MCF 10A (cell line): ENCODE data around the gene TARP.

Experiments
- BruUV-seq: library from RNA; stranded (reverse); fragments of 400-500 nt; replicated peaks from 2 replicates; lab custom pipeline; 2021; lab: Mats Ljungman, UMichigan
- CTCF ChIA-PET: fragments of 300-600 bp; sonication (Branson Sonifier 250); formaldehyde crosslinking; extraction: SDS; loops from one replicate; lab custom pipeline; 2021; ENCODE audit warnings: antibody characterized with exemption, inconsistent platforms; lab: Yijun Ruan, JAX
- POLR2A ChIA-PET: fragments of 300-600, 350-650 bp; sonication (Branson Sonifier 250); formaldehyde crosslinking; extraction: SDS; loops from one replicate; lab custom pipeline; 2020; ENCODE audit warnings: antibody characterized with exemption, inconsistent platforms; lab: Yijun Ruan, JAX
- DNase-seq: peaks from one replicate; pipeline ENCODE4 v3.0.0-alpha.2; 2018; ENCODE audit not compliant: unreplicated experiment
- H3K27ac Mint-ChIP-seq: one replicate; pipeline ENCODE4 v1.8.0; 2022; ENCODE audit warnings: mild to moderate bottlenecking, low read depth, mixed read lengths; ENCODE audit not compliant: unreplicated experiment
- H3K27me3 Mint-ChIP-seq: one replicate; pipeline ENCODE4 v1.8.0; 2022; ENCODE audit warnings: mixed read lengths; ENCODE audit not compliant: insufficient read depth, unreplicated experiment
- H3K36me3 Mint-ChIP-seq: one replicate; pipeline ENCODE4 v1.8.0; 2022; ENCODE audit warnings: mild to moderate bottlenecking, moderate library complexity, mixed read lengths; ENCODE audit not compliant: insufficient read depth, unreplicated experiment
- H3K4me1 Mint-ChIP-seq: one replicate; pipeline ENCODE4 v1.8.0; 2022; ENCODE audit warnings: mixed read lengths; ENCODE audit not compliant: insufficient read depth, unreplicated experiment
- H3K4me3 Mint-ChIP-seq: one replicate; pipeline ENCODE4 v1.8.0; 2022; ENCODE audit warnings: mild to moderate bottlenecking, moderate library complexity, mixed read lengths; ENCODE audit not compliant: unreplicated experiment
- H3K9me3 Mint-ChIP-seq: one replicate; pipeline ENCODE4 v1.8.0; 2022; ENCODE audit warnings: mixed read lengths; ENCODE audit not compliant: unreplicated experiment
- intact Hi-C: fragments of 100-400 bp; cut with micrococcal nuclease; formaldehyde crosslinking; loops from 2 replicates; pipeline ENCODE4 v1.14.1; 2022
- TF ChIP-seq, protein P1 (sequence below): fragments of 200-600 bp; IDR thresholded peaks from one replicate; pipeline ENCODE4 v1.8.0; 2022; ENCODE audit warnings: antibody characterized with exemption, mild to moderate bottlenecking; ENCODE audit not compliant: unreplicated experiment

Gene TARP

DNA sequence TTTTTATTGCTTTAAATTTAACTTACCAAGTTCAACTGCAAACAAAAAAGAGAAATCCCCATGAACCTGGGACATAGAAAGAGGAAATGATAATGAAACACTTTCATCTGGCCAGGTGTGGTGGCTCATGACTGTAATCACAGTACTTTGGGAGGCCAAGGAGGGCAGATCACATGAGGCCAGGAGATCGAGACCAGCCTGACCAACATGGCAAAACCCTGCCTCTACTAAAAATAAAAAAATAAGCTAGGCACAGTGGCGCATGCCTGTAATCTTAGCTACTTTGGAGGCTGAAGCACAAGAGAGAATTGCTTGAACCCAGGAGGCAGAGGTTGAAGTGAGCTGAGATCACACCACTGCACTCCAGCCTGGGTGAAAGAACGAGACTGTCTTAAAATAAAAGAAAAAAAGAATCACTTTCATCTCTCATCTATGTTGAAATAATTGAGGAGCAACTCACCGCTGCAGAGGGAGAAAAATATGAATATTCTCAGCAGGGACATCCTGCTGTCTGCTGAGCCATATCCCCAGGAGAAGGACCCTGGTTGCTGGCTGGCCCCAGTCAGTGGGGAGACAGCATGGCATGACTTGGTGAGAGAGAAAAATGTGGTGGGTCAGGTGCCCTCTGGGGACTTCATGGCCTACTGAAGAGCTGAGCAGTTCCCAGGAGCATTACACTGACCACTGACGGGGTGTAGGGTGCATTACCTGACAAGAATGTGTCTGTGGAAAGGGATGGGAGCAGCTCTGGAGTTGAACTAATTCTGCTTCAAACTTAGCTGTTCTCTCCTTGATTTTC, 22.8 kb upstream of the TARP start:
- Mint-ChIP-seq H3K4me3 (no peak overlapping the region), H3K9me3 (no peaks in the 10 kb centered on the region), H3K27me3 (peaks cover 48% of the 10 kb centered on the region), H3K4me1 (no peaks in the 10 kb centered on the region), H3K27ac (no peak overlapping the region), H3K36me3 (no peaks in the 10 kb centered on the region)
- no TSS peak for BruUV-seq
- CTCF ChIA-PET = interaction anchor here (1.0 to 1.4 kb wide), 3 partner anchors 17 to 22 kb away, joined by 3 to 6 read pairs (median 3); no protein-coding TSS in a partner anchor
- no peak for DNase-seq
- POLR2A ChIA-PET = no interaction called here
- TF ChIP-seq, protein P1, sequence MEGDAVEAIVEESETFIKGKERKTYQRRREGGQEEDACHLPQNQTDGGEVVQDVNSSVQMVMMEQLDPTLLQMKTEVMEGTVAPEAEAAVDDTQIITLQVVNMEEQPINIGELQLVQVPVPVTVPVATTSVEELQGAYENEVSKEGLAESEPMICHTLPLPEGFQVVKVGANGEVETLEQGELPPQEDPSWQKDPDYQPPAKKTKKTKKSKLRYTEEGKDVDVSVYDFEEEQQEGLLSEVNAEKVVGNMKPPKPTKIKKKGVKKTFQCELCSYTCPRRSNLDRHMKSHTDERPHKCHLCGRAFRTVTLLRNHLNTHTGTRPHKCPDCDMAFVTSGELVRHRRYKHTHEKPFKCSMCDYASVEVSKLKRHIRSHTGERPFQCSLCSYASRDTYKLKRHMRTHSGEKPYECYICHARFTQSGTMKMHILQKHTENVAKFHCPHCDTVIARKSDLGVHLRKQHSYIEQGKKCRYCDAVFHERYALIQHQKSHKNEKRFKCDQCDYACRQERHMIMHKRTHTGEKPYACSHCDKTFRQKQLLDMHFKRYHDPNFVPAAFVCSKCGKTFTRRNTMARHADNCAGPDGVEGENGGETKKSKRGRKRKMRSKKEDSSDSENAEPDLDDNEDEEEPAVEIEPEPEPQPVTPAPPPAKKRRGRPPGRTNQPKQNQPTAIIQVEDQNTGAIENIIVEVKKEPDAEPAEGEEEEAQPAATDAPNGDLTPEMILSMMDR = no peak
- intact Hi-C loops = no loop called here

DNA sequence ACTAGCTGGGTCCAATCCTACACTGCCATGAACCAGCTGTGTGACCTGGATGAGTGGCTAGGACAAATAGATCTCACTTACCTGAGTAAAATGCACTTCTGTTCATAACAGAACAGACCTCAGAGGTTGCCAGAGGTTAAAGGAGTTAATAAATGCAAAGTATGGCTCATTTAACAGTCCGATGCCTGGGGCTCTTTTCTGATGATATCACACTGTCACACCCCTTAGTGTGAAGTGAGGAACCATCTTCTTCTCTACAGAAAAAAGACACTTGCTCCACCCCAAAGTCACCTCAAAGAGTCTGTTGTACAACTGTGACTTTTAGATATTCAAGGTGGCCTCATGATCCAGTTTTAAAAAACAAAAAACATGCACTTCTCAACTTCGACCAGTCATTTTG, 21.5 kb upstream of the TARP start:
- no peaks in the 10 kb centered on the region for H3K4me1 Mint-ChIP-seq
- DNase-seq = no peak
- peaks cover 39% of the 10 kb centered on the region for H3K27me3 Mint-ChIP-seq
- H3K9me3 Mint-ChIP-seq = no peaks in the 10 kb centered on the region
- no peak overlapping the region for H3K27ac Mint-ChIP-seq
- POLR2A ChIA-PET = no interaction called here
- BruUV-seq = no TSS peak
- CTCF ChIA-PET = interaction anchor here (1.4 kb wide), 1 partner anchor 24 kb away, joined by 6 read pairs; no protein-coding TSS in a partner anchor
- TF ChIP-seq, protein P1 = no peak
- H3K4me3 Mint-ChIP-seq = no peak overlapping the region
- intact Hi-C loops = no loop called here
- H3K36me3 Mint-ChIP-seq = no peaks in the 10 kb centered on the region

DNA sequence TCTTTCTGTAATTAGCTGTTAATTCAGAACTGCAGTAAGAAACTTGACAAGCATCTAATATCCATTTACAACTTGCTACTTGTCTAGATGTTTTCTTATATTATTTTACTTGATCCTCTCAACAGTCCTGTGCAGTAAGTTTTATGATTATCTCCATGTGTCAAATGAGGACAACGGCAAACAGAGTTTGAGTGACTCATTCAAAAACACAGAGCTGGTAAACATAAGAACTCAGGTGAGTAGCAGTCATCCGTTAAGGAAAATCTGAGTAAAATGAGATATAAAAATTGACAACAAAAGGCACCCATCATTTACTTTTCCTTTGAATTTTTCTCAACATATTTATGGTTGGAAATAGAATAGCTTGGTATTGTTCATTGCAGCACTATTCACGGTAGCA, 19.0 kb upstream of the TARP start:
- BruUV-seq = no TSS peak
- intact Hi-C loops = no loop called here
- ChIA-PET POLR2A (no interaction called here), CTCF (interaction anchor here (0.6 to 2.5 kb wide), 8 partner anchors 12 to 1185 kb away, joined by 3 to 9 read pairs (median 4); no protein-coding TSS in a partner anchor)
- no peak overlapping the region for H3K4me3 Mint-ChIP-seq
- H3K4me1 Mint-ChIP-seq = no peaks in the 10 kb centered on the region
- DNase-seq = no peak
- H3K27ac Mint-ChIP-seq = no peak overlapping the region
- peaks cover 41% of the 10 kb centered on the region for H3K27me3 Mint-ChIP-seq
- TF ChIP-seq, protein P1 = no peak
- H3K9me3 Mint-ChIP-seq = no peaks in the 10 kb centered on the region
- H3K36me3 Mint-ChIP-seq = no peaks in the 10 kb centered on the region

DNA sequence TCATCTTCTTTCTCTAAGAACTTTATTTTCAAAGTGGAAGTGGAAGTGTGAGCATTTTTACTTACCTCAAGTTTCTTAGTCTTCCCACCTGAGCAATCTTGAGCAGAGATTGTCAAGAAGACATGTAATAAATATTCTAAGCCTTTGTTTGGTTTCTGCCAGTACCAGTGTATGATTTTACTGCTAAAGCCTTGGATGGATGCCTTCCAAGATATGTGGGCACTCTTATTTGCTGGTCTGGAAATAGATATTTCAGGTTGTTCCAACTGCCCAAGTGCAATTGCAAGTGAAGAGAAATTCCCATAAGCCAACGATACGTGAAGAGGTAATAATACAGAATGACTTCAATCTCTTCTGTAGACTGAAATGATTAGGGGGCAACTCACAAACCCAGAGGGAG, 18.2 kb upstream of the TARP start:
- TF ChIP-seq, protein P1 = no peak
- no peak overlapping the region for H3K27ac Mint-ChIP-seq
- no peaks in the 10 kb centered on the region for H3K9me3 Mint-ChIP-seq
- no peaks in the 10 kb centered on the region for H3K4me1 Mint-ChIP-seq
- no peaks in the 10 kb centered on the region for H3K36me3 Mint-ChIP-seq
- intact Hi-C loops = no loop called here
- POLR2A ChIA-PET = no interaction called here
- no TSS peak for BruUV-seq
- no peak for DNase-seq
- CTCF ChIA-PET = interaction anchor here (1.5 to 2.5 kb wide), 2 partner anchors 27 to 77 kb away, joined by 4 to 9 read pairs; no protein-coding TSS in a partner anchor
- H3K4me3 Mint-ChIP-seq = no peak overlapping the region
- H3K27me3 Mint-ChIP-seq = peaks cover 46% of the 10 kb centered on the region
